Keratinocyte (primary cell): ENCODE results near the gene FOXK1.

Experiments used
- EZH2 ChIP-seq: IDR thresholded peaks from one replicate; pipeline ENCODE4 v1.6.1; 2012; ENCODE audit warnings: inconsistent platforms, mild to moderate bottlenecking, low read length, moderate library complexity
- TF ChIP-seq, protein P1 (sequence below), 3 experiments: IDR thresholded peaks in 1 of 3; conservative IDR thresholded peaks in 1 of 3; optimal IDR thresholded peaks in 1 of 3; 2 replicates in 2 of 3; 3 replicates in 1 of 3; pipeline versions ENCODE3 to v1.5.1; 2011; ENCODE audit warnings: low read length in 3 of 3, mild to moderate bottlenecking in 3 of 3, moderate library complexity in 2 of 3, control low read depth in 1 of 3, inconsistent platforms in 1 of 3; ENCODE audit not compliant: insufficient read depth in 2 of 3; ENCODE audit errors: extremely low read depth in 1 of 3

DNA sequence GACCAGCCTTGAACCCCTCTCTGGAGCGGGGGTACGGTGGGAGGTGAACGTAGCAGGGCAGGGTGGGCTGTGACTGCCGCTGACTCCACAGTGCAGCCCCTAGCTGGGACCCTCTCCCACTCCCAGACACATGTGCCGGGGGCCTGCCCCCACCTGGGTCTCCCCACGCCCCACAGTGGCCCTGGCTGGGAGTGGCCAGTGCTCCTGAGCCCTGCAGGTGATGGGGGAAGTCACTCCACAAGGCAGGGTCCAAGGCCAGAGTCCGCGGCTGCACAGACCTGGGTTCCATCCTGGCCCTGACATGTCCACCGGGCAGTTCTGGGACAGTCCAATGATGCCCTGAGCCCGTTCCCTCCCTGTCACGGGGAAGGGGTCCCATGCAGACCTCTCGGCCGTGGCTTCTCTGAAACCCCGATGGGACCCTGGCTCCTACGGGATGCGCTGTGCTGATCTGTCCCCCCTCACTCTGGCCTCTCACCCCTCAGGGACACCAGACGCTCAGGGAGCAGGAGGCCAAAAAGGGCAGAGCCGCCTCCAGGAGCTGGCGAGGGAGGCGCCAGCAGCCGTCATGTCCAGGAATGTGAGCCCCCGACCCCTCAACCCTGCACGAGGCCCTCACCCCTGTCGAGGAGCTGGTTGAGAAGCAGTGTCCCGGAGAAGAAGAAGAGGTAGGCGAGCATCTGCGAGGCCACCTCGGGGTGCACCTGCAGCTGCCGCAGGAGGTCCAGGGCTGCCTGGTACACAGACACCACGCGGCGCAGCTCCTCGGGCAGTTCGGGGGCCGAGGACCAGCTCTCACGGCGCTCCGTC, 133.7 kb downstream of the FOXK1 start:
- TF ChIP-seq, protein P1, sequence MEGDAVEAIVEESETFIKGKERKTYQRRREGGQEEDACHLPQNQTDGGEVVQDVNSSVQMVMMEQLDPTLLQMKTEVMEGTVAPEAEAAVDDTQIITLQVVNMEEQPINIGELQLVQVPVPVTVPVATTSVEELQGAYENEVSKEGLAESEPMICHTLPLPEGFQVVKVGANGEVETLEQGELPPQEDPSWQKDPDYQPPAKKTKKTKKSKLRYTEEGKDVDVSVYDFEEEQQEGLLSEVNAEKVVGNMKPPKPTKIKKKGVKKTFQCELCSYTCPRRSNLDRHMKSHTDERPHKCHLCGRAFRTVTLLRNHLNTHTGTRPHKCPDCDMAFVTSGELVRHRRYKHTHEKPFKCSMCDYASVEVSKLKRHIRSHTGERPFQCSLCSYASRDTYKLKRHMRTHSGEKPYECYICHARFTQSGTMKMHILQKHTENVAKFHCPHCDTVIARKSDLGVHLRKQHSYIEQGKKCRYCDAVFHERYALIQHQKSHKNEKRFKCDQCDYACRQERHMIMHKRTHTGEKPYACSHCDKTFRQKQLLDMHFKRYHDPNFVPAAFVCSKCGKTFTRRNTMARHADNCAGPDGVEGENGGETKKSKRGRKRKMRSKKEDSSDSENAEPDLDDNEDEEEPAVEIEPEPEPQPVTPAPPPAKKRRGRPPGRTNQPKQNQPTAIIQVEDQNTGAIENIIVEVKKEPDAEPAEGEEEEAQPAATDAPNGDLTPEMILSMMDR (optimal IDR thresholded peaks at IDR 0.05 in 1 of 3, IDR thresholded peaks at IDR 0.05 in 1 of 3, conservative IDR thresholded peaks at IDR 0.05 in 1 of 3; ENCODE audit: extremely low read depth in 1 of 3, insufficient read depth in 2 of 3, low read length in 3 of 3), result no peak
- TF ChIP-seq EZH2, result no peak
